GM23338 (cell line): ENCODE measurements around the gene AKR7A3. TPM values are rescaled to one million over a fixed set of nuclear protein-coding genes. Genes with fewer than 3 reads are reported as not detected.

ENCODE experiments used
- ATAC-seq: fragments of 200-7000 bp; cut with Tn5 transposase; 3 replicates; pipeline ENCODE4 v1.9.1; 2020
- DNase-seq: peaks from one replicate; pipeline ENCODE4 v3.0.0-alpha.2; 2015; ENCODE audit warnings: low spot score
- H2AFZ ChIP-seq: fragments of 200-600 bp; sonication (generic); 2 replicates; pipeline ENCODE4 v1.8.0; 2016; ENCODE audit warnings: antibody characterized with exemption, mild to moderate bottlenecking, moderate library complexity
- H3F3A ChIP-seq: fragments of 200-600 bp; sonication (generic); replicated peaks from 2 replicates; pipeline ENCODE4 v1.8.0; 2017; ENCODE audit warnings: antibody characterized with exemption, mixed run types, low read depth
- H3K27ac ChIP-seq: fragments of 200-600 bp; sonication (generic); 2 replicates; pipeline ENCODE4 v1.6.1; 2016; ENCODE audit warnings: low read depth
- H3K27me3 ChIP-seq: fragments of 200-600 bp; sonication (generic); 2 replicates; pipeline ENCODE4 v1.8.0; 2016; ENCODE audit warnings: mild to moderate bottlenecking, mixed run types, moderate library complexity; ENCODE audit not compliant: insufficient read depth
- H3K36me3 ChIP-seq: fragments of 200-600 bp; sonication (generic); 2 replicates; pipeline ENCODE4 v1.8.0; 2016; ENCODE audit warnings: mild to moderate bottlenecking; ENCODE audit not compliant: insufficient read depth
- H3K4me1 ChIP-seq: fragments of 200-600 bp; sonication (generic); 2 replicates; pipeline ENCODE4 v1.8.0; 2016; ENCODE audit warnings: mild to moderate bottlenecking, moderate library complexity; ENCODE audit not compliant: insufficient read depth
- H3K4me2 ChIP-seq: fragments of 200-600 bp; sonication (generic); 2 replicates; pipeline ENCODE4 v1.7.1; 2017; ENCODE audit warnings: mixed run types
- H3K4me3 ChIP-seq: fragments of 200-600 bp; sonication (generic); 2 replicates; pipeline ENCODE4 v1.6.1; 2016; ENCODE audit warnings: mixed run types
- H3K79me2 ChIP-seq: fragments of 200-600 bp; sonication (generic); replicated peaks from 2 replicates; pipeline ENCODE4 v1.8.0; 2017; ENCODE audit warnings: mild to moderate bottlenecking; ENCODE audit not compliant: insufficient read depth
- H3K9me2 ChIP-seq: fragments of 200-600 bp; sonication (generic); 2 replicates; pipeline ENCODE4 v1.8.0; 2017; ENCODE audit not compliant: insufficient read depth
- H4K20me1 ChIP-seq: fragments of 200-600 bp; sonication (generic); replicated peaks from 2 replicates; pipeline ENCODE4 v1.8.0; 2017; ENCODE audit warnings: mild to moderate bottlenecking; ENCODE audit not compliant: insufficient read depth
- H3K27ac Mint-ChIP-seq: 2 replicates; pipeline ENCODE4 v1.8.0; 2020; ENCODE audit warnings: inconsistent platforms, mild to moderate bottlenecking, moderate library complexity, mixed read lengths
- H3K27me3 Mint-ChIP-seq: 3 replicates; pipeline ENCODE4 v1.8.0; 2022; ENCODE audit warnings: low read depth, mild to moderate bottlenecking, moderate library complexity, mixed read lengths, inconsistent platforms; ENCODE audit not compliant: insufficient read depth, poor library complexity
- H3K36me3 Mint-ChIP-seq: 3 replicates; pipeline ENCODE4 v1.8.0; 2021; ENCODE audit warnings: low read depth, mild to moderate bottlenecking, inconsistent platforms, moderate library complexity, mixed read lengths
- H3K4me1 Mint-ChIP-seq: 3 replicates; pipeline ENCODE4 v1.8.0; 2020; ENCODE audit warnings: mild to moderate bottlenecking, inconsistent platforms, mixed read lengths
- H3K4me3 Mint-ChIP-seq: 3 replicates; pipeline ENCODE4 v1.8.0; 2021; ENCODE audit warnings: moderate library complexity, mild to moderate bottlenecking, inconsistent platforms, mixed read lengths
- H3K9me3 Mint-ChIP-seq: 3 replicates; pipeline ENCODE4 v1.8.0; 2020; ENCODE audit warnings: moderate library complexity, mild to moderate bottlenecking, inconsistent platforms, mixed read lengths
- CREB1 ChIP-seq: fragments of 250-450 bp; sonication (Bioruptor Pico); IDR thresholded peaks from 2 replicates; pipeline ENCODE4 v1.5.0; 2020; ENCODE audit warnings: low read depth, mild to moderate bottlenecking, moderate library complexity
- CTCF ChIP-seq, 2 experiments: fragments of 200-600 bp in 1 of 2; sonication (generic) in 1 of 2; conservative IDR thresholded peaks; 2 replicates each; pipeline versions ENCODE4 v1.5.1 to v1.6.1; 2016 to 2017; ENCODE audit warnings: antibody characterized with exemption in 2 of 2, low read depth in 2 of 2, mild to moderate bottlenecking in 2 of 2, moderate library complexity in 1 of 2
- EZH2phosphoT487 ChIP-seq: fragments of 200-600 bp; sonication (generic); IDR thresholded peaks from one replicate; pipeline ENCODE4 v1.8.1; 2018; ENCODE audit warnings: antibody characterized with exemption; ENCODE audit not compliant: unreplicated experiment
- POLR2AphosphoS5 ChIP-seq: IDR thresholded peaks from 2 replicates; pipeline ENCODE4 v1.6.1; 2016; ENCODE audit warnings: antibody characterized with exemption, low read depth
- REST ChIP-seq: IDR thresholded peaks from one replicate; pipeline ENCODE4 v1.6.1; 2018; ENCODE audit warnings: antibody characterized with exemption; ENCODE audit not compliant: unreplicated experiment
- STAT1 ChIP-seq: IDR thresholded peaks from one replicate; pipeline ENCODE4 v1.6.1; 2016; ENCODE audit warnings: antibody characterized with exemption; ENCODE audit not compliant: unreplicated experiment
- ZNF331 ChIP-seq: fragments of 250-450 bp; sonication (Bioruptor Pico); IDR thresholded peaks from 2 replicates; pipeline ENCODE4 v1.5.0; 2020; ENCODE audit warnings: low read depth, mild to moderate bottlenecking, moderate library complexity
- polyA plus RNA-seq: library from polyadenylated mRNA; unstranded; fragments of >200 nt; fragmentation: Nextera tagmentation; extraction: Ambion mirVana; gene quantifications from 2 replicates; pipeline ENCODE4 v1.2.1, GENCODE V29; 2016
- total RNA-seq: library from RNA; depleted of rRNA; stranded (reverse); fragments of >200 nt; shearing (Covaris generic); gene quantifications from 2 replicates; pipeline ENCODE4 v1.2.3, GENCODE V29; 2014

AKR7A3 gene
- total and polyA plus RNA-seq, 2 experiments from 2014 or later: 0.14 to 0.86 TPM

- TF ChIP-seq REST (no peak), EZH2phosphoT487 (no peak), CTCF (conservative IDR thresholded peaks at IDR 0.05; ENCODE audit: low read depth in 2 of 2) (no peak)
Observed at GRCh38 chr1:19262744-19263143, 25.8 kb downstream of the AKR7A3 start (continued).

- H3K4me1 ChIP-seq: no peaks in the 10 kb centered on the region
- Mint-ChIP-seq H3K36me3 (peaks cover 39% of the 10 kb centered on the region), H3K4me1 (no peaks in the 10 kb centered on the region), H3K4me3 (no peak overlapping the region), H3K27ac (no peak overlapping the region), H3K9me3 (no peaks in the 10 kb centered on the region), H3K27me3 (peaks cover 19% of the 10 kb centered on the region)
- no peaks in the 10 kb centered on the region for H3K79me2 ChIP-seq
- H4K20me1 ChIP-seq: peaks cover 6% of the 10 kb centered on the region
- no peak overlapping the region for H3K27ac ChIP-seq
- no peak overlapping the region for H3K4me3 ChIP-seq
- H3K9me2 ChIP-seq: no peaks in the 10 kb centered on the region
- no peak for DNase-seq
- H2AFZ ChIP-seq: no peak overlapping the region
- H3F3A ChIP-seq: 0 out of 2 replicates have a peak, but pooled peaks cover 10% of the 10 kb centered on the region
- TF ChIP-seq POLR2AphosphoS5: no peak
- peaks cover 19% of the 10 kb centered on the region for H3K36me3 ChIP-seq
- H3K4me2 ChIP-seq: no peak overlapping the region
- H3K27me3 ChIP-seq: no peaks in the 10 kb centered on the region
- peak; percentile 21 for ATAC-seq
Observed at GRCh38 chr1:19262047-19262446, 26.5 kb downstream of the AKR7A3 start.

GRCh38 chr1:19260211-19261138 lies 28.1 kb downstream of the AKR7A3 start:
- Histone ChIP-seq H3K9me2 (no peaks in the 10 kb centered on the region), H3K27ac (peak overlapping the region; percentile 39), H3K4me2 (no peak overlapping the region), H3K36me3 (peaks cover 26% of the 10 kb centered on the region), H3F3A (0 out of 2 replicates have a peak, but pooled peaks cover 10% of the 10 kb centered on the region), H3K27me3 (no peaks in the 10 kb centered on the region), H4K20me1 (peaks cover 6% of the 10 kb centered on the region), H3K4me3 (no peak overlapping the region), H2AFZ (no peak overlapping the region), H3K79me2 (peaks cover 10% of the 10 kb centered on the region), H3K4me1 (no peaks in the 10 kb centered on the region)
- Mint-ChIP-seq H3K27me3 (peaks cover 20% of the 10 kb centered on the region), H3K9me3 (no peaks in the 10 kb centered on the region), H3K36me3 (peaks cover 55% of the 10 kb centered on the region), H3K4me1 (no peaks in the 10 kb centered on the region), H3K27ac (no peak overlapping the region), H3K4me3 (no peak overlapping the region)
- ATAC-seq: no peak; the same call in 2 of the 3 replicates
- DNase-seq: no peak
- TF ChIP-seq ZNF331 (CRISPR knock-in tag) (no peak), CTCF (conservative IDR thresholded peaks at IDR 0.05; ENCODE audit: low read depth in 2 of 2) (no peak), STAT1 (no peak), CREB1 (CRISPR knock-in tag) (no peak)
